ENCODE measurements around the gene PLCB1.

- TF ChIP-seq CTCF (conservative IDR thresholded peaks at IDR 0.05 in 1 of 2, IDR thresholded peaks at IDR 0.05 in 1 of 2; ENCODE audit: extremely low read depth in 1 of 2, insufficient read depth in 1 of 2, low read depth in 1 of 2, low read length in 2 of 2) (no peak), EZH2 (IDR thresholded peaks at IDR 0.05; ENCODE audit: borderline replicate concordance, low read length) (no peak)
Observed at GRCh38 chr20:8786383-8786782, 654.3 kb downstream of the PLCB1 start.
